ENCODE results near the gene C4orf50.

C4orf50 gene

DNA sequence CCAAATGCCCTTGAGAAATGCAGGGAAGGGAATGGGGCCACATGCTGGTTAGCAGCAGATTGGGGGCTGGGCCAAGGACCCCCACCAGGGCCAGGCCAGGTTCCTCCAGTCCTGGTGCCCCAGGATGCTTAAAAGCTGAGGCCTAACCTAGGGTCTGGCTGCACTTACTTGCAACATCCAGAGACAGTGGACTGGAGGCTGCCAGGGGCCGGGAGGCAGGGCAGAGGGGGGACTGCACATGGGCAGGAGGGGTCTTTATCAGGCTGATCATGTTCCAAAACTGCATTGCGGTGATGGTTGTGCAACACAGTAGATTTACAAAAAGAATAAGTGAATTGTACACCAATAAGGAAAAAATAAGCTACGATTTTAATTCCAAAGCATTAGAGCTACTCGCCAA lies 36.8 kb upstream of the C4orf50 start:
- Histone ChIP-seq H3K36me3 (ENCODE audit: control insufficient read depth, insufficient read depth, low read length) (no peaks in the 10 kb centered on the region), H3K4me3 (ENCODE audit: extremely low read depth, insufficient read depth, low read length, poor library complexity, severe bottlenecking) (no peak overlapping the region), H3K9me3 (ENCODE audit: control insufficient read depth, low read length) (peaks cover 31% of the 10 kb centered on the region), H3K27ac (ENCODE audit: low read depth, low read length, severe bottlenecking) (no peak overlapping the region), H3K4me1 (ENCODE audit: control insufficient read depth, insufficient read depth, low read length, poor library complexity, severe bottlenecking) (no peaks in the 10 kb centered on the region)
- WGBS, 2 experiments (ENCODE audit: insufficient coverage in 2 of 2), result 94 to 100% methylated on average over 2 to 3 of the region's 4 CpGs

DNA sequence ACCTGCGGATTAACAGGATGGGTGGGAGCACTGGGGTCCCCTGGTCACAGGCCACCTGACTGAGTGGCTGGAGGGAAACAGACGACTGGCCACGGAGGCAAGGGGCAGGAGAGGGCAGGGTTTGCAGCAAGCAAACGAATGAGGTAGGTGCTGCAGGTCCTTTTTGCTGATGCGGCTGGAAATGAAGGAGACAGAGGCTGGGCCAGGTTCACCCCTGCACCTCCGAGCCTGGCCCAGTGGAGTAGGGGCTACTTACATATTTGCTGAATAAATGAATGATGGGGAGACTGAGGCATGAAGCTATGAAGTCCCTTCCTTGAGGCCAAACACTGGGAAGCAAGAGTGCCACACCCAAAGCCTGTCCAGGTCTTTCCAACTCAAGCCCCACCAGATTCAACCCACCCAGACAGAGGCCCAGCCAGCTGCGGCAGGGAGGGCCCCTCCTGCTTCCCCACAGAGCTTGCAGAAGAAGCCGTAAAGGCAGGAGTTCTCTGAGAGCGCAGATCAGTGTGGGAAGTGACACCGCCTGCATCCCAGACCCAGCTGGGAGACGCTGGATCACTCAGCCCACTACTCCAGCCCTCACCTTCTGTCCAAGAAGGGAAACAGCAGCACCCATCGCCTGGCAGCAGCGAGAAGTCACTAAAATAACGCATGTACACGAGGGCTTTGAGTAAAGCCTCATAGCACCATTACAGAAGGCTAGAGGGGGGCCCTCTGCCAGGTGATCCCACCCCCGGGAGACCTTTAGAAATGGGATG lies 36.1 kb upstream of the C4orf50 start:
- H3K36me3 ChIP-seq (ENCODE audit: control insufficient read depth, insufficient read depth, low read length), result no peaks in the 10 kb centered on the region
- WGBS, 2 experiments (ENCODE audit: insufficient coverage in 2 of 2), result 84 to 95% methylated on average over 7 to 13 of the region's 16 CpGs
- no peak overlapping the region for H3K4me3 ChIP-seq (ENCODE audit: extremely low read depth, insufficient read depth, low read length, poor library complexity, severe bottlenecking)
- H3K27ac ChIP-seq (ENCODE audit: low read depth, low read length, severe bottlenecking), result no peak overlapping the region
- no peaks in the 10 kb centered on the region for H3K4me1 ChIP-seq (ENCODE audit: control insufficient read depth, insufficient read depth, low read length, poor library complexity, severe bottlenecking)
- H3K9me3 ChIP-seq (ENCODE audit: control insufficient read depth, low read length), result peaks cover 25% of the 10 kb centered on the region

DNA sequence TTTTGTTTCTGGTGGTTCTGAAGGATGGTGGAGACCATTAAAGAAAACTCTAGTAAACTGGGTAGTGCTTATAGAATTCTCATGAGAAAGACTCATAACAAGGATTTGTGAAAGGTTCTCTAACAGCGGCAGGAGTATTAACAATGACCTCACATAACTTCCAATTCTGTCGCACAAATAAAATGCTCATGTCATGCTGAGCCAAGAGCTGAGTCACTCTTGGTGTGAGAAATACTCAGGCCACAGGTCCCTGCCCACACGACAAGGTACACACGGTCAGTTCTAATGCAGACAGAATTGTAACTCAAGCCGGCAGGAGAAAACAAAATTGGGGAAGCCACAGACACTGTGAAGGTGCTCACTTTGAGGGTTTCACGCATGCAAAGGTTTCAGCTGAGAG lies 34.4 kb upstream of the C4orf50 start:
- WGBS, 2 experiments (ENCODE audit: insufficient coverage in 2 of 2), result 67 to 76% methylated on average over 6 of the region's 6 CpGs
- Histone ChIP-seq H3K4me1 (ENCODE audit: control insufficient read depth, insufficient read depth, low read length, poor library complexity, severe bottlenecking) (no peaks in the 10 kb centered on the region), H3K4me3 (ENCODE audit: extremely low read depth, insufficient read depth, low read length, poor library complexity, severe bottlenecking) (no peak overlapping the region), H3K36me3 (ENCODE audit: control insufficient read depth, insufficient read depth, low read length) (no peaks in the 10 kb centered on the region), H3K27ac (ENCODE audit: low read depth, low read length, severe bottlenecking) (no peak overlapping the region), H3K9me3 (ENCODE audit: control insufficient read depth, low read length) (peaks cover 8% of the 10 kb centered on the region)

DNA sequence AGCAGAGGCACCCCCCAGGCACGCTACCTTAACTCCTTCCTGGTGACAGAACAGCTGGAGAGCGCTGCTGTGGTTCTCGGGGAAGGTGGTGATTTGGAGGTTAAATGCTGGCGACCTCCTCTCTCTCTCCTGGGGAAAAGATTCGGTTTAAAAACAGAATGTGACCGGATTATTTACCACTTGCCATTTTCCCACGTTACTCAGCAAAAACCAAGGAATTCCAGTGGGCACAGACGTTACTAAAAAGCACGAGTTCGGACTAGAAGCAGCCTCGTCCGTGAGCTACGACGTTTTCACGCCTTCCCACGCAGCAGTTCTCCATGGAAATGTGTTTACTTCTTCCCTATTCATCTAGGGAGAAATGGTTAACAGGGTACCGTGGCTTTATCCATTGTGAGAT lies 32.3 kb upstream of the C4orf50 start:
- no peaks in the 10 kb centered on the region for H3K9me3 ChIP-seq (ENCODE audit: control insufficient read depth, low read length)
- 87 to 90% methylated on average over 14 to 17 of the region's 17 CpGs for WGBS, 2 experiments (ENCODE audit: insufficient coverage in 2 of 2)
- no peak overlapping the region for H3K4me3 ChIP-seq (ENCODE audit: extremely low read depth, insufficient read depth, low read length, poor library complexity, severe bottlenecking)
- H3K27ac ChIP-seq (ENCODE audit: low read depth, low read length, severe bottlenecking), result no peak overlapping the region
- no peaks in the 10 kb centered on the region for H3K4me1 ChIP-seq (ENCODE audit: control insufficient read depth, insufficient read depth, low read length, poor library complexity, severe bottlenecking)
- H3K36me3 ChIP-seq (ENCODE audit: control insufficient read depth, insufficient read depth, low read length), result no peaks in the 10 kb centered on the region

DNA sequence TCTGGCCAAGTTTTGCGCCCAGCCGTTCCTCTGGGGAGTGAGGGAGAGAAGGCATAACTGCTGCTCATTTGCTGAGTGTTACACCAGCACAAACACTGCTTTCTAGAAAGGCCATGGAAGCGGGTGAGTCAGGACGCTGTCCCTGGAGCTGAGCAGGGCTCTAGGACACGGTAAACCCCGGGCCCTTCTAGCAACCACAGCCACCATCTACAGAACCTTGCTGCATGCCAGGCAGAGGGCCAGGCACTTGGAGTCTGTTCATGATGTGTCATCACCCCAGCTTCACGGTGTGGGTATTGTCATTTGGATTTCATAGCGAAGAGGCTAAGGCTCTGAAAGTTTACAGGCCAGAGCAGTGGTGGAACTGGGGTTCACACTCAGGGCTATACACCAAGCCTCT lies 31.8 kb upstream of the C4orf50 start:
- Histone ChIP-seq H3K4me3 (ENCODE audit: extremely low read depth, insufficient read depth, low read length, poor library complexity, severe bottlenecking) (no peak overlapping the region), H3K27ac (ENCODE audit: low read depth, low read length, severe bottlenecking) (no peak overlapping the region), H3K9me3 (ENCODE audit: control insufficient read depth, low read length) (no peaks in the 10 kb centered on the region), H3K36me3 (ENCODE audit: control insufficient read depth, insufficient read depth, low read length) (no peaks in the 10 kb centered on the region), H3K4me1 (ENCODE audit: control insufficient read depth, insufficient read depth, low read length, poor library complexity, severe bottlenecking) (no peaks in the 10 kb centered on the region)
- WGBS, 2 experiments (ENCODE audit: insufficient coverage in 2 of 2), result 82 to 86% methylated on average over 4 to 7 of the region's 8 CpGs

DNA sequence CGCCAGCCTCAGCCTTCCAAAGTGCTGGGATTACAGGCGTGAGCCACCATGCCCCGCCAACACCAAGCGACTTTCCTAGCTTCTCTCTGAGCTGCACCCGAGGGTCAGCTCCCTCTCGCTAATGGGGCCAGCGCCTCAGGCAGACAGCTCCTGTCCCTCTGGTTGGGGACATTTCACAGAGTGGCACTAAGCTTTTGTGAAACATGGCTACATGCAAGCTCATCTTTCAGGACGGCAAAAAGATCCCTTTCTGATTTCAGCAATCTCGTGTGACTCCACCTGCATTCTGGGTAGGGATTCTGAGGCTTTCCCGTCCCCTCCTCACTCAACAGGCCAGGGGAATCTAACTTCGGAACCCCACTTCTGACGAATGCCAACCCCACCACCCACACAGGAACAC lies 31.0 kb upstream of the C4orf50 start:
- Histone ChIP-seq H3K9me3 (ENCODE audit: control insufficient read depth, low read length) (no peaks in the 10 kb centered on the region), H3K36me3 (ENCODE audit: control insufficient read depth, insufficient read depth, low read length) (no peaks in the 10 kb centered on the region), H3K4me1 (ENCODE audit: control insufficient read depth, insufficient read depth, low read length, poor library complexity, severe bottlenecking) (no peaks in the 10 kb centered on the region), H3K27ac (ENCODE audit: low read depth, low read length, severe bottlenecking) (no peak overlapping the region), H3K4me3 (ENCODE audit: extremely low read depth, insufficient read depth, low read length, poor library complexity, severe bottlenecking) (no peak overlapping the region)
- WGBS, 2 experiments (ENCODE audit: insufficient coverage in 2 of 2), result 92% methylated on average over 9 to 12 of the region's 12 CpGs

DNA sequence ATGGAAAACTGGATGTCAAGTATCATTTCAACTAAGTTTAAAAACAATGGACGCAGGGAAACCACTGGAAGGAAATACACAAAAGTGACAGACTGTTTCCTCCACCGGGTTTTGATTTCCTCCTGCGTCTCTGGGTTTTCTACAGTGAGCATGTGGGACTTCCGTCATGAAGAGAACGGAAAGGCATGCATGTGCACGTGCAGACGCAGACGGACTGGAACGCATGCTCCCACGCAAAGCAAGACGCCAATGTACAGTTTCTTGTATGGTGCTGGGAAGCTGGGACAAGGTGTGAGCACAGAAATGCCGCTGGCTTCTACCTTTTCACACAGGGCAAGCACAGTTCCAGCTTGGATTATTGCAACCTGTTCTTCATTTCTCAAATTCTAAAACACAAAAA lies 30.3 kb upstream of the C4orf50 start:
- Histone ChIP-seq H3K4me3 (ENCODE audit: extremely low read depth, insufficient read depth, low read length, poor library complexity, severe bottlenecking) (no peak overlapping the region), H3K9me3 (ENCODE audit: control insufficient read depth, low read length) (no peaks in the 10 kb centered on the region), H3K4me1 (ENCODE audit: control insufficient read depth, insufficient read depth, low read length, poor library complexity, severe bottlenecking) (no peaks in the 10 kb centered on the region), H3K36me3 (ENCODE audit: control insufficient read depth, insufficient read depth, low read length) (no peaks in the 10 kb centered on the region), H3K27ac (ENCODE audit: low read depth, low read length, severe bottlenecking) (no peak overlapping the region)
- WGBS, 2 experiments (ENCODE audit: insufficient coverage in 2 of 2), result 90 to 95% methylated on average over 10 to 12 of the region's 12 CpGs

DNA sequence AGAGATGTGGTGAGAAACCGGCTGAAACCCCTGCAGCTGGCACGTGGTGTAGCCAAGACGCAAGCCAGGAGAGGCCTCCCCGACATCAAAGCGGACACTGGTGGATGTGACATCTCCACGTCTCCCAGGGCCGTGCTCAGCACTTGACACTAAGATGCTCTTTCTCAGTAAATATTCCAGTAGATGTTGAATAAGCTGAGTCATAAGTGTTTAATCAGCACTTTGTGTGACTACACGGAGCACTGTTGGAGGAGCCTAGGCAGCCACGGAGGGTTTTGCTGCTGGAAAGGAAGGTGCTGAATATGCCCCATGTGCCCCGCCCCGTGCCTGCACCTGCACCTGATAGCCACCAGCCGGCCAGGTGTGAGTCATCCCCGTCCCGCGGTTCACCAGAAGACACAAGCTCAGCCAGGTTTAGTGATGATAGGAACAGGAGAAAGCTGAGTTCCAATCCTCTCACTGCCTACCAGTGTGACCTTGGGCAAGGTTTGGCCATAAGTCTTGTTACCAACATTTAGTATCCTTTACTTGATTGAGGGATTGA lies 29.0 kb upstream of the C4orf50 start:
- WGBS, 2 experiments (ENCODE audit: insufficient coverage in 2 of 2), result 89 to 95% methylated on average over 8 of the region's 15 CpGs
- H3K4me1 ChIP-seq (ENCODE audit: control insufficient read depth, insufficient read depth, low read length, poor library complexity, severe bottlenecking), result no peaks in the 10 kb centered on the region
- H3K4me3 ChIP-seq (ENCODE audit: extremely low read depth, insufficient read depth, low read length, poor library complexity, severe bottlenecking), result no peak overlapping the region
- H3K9me3 ChIP-seq (ENCODE audit: control insufficient read depth, low read length), result no peaks in the 10 kb centered on the region
- H3K27ac ChIP-seq (ENCODE audit: low read depth, low read length, severe bottlenecking), result no peak overlapping the region
- H3K36me3 ChIP-seq (ENCODE audit: control insufficient read depth, insufficient read depth, low read length), result no peaks in the 10 kb centered on the region

DNA sequence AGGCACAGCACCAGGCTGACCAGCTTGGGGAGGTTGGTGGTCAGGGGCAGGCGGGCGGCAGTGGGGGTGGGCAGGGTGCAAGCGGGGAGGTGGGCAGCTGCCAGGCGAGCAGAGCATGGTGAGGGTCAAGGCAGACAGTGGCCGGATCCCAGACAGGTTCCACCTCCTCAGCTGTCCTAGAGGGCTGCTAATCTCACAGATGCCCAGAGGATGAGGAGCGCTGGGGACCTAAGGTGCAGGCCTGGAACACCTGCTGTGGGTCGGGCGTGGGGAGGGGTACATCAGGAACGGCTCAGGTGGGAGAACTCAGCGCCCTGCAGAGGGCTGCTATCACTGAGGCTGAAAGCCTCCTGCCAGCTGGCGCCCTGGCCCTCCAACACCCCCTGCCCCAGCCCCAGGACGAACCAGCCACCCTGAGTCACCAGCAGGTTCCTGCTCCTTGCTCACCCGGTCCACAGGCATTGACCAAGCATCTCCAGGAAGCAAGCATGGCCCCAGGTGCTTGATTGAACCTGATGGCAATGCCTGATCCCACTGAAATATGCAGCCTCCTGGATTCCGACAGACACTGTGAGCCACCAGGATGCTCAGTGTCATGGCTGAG lies 28.4 kb upstream of the C4orf50 start:
- H3K27ac ChIP-seq (ENCODE audit: low read depth, low read length, severe bottlenecking), result no peak overlapping the region
- H3K4me3 ChIP-seq (ENCODE audit: extremely low read depth, insufficient read depth, low read length, poor library complexity, severe bottlenecking), result no peak overlapping the region
- H3K9me3 ChIP-seq (ENCODE audit: control insufficient read depth, low read length), result no peaks in the 10 kb centered on the region
- WGBS, 2 experiments (ENCODE audit: insufficient coverage in 2 of 2), result 92 to 93% methylated on average over 12 to 14 of the region's 14 CpGs
- no peaks in the 10 kb centered on the region for H3K36me3 ChIP-seq (ENCODE audit: control insufficient read depth, insufficient read depth, low read length)
- H3K4me1 ChIP-seq (ENCODE audit: control insufficient read depth, insufficient read depth, low read length, poor library complexity, severe bottlenecking), result no peaks in the 10 kb centered on the region

DNA sequence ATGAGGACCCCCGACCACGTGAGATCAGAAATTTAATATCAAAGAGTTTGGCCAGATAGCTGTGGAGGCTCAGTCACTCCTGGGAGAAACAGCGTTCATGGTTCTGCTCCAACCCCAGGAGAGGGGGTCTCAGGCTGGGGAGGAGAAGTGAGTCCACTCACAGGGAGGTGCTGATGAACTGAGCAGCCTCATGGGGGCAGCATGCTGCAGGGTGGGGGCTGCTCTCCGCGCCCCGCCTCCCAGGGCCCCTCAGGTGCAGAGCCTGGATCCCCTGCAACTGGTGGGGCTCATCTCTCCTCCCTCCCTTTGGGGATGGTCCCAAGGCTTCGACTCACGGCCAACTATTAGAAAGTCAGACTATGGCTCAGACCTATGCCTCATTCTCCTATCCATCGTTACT lies 26.6 kb upstream of the C4orf50 start:
- Histone ChIP-seq H3K4me1 (ENCODE audit: control insufficient read depth, insufficient read depth, low read length, poor library complexity, severe bottlenecking) (no peaks in the 10 kb centered on the region), H3K4me3 (ENCODE audit: extremely low read depth, insufficient read depth, low read length, poor library complexity, severe bottlenecking) (no peak overlapping the region), H3K36me3 (ENCODE audit: control insufficient read depth, insufficient read depth, low read length) (no peaks in the 10 kb centered on the region), H3K27ac (ENCODE audit: low read depth, low read length, severe bottlenecking) (no peak overlapping the region), H3K9me3 (ENCODE audit: control insufficient read depth, low read length) (no peaks in the 10 kb centered on the region)
- 40 to 68% methylated on average over 6 to 8 of the region's 9 CpGs for WGBS, 2 experiments (ENCODE audit: insufficient coverage in 2 of 2)

DNA sequence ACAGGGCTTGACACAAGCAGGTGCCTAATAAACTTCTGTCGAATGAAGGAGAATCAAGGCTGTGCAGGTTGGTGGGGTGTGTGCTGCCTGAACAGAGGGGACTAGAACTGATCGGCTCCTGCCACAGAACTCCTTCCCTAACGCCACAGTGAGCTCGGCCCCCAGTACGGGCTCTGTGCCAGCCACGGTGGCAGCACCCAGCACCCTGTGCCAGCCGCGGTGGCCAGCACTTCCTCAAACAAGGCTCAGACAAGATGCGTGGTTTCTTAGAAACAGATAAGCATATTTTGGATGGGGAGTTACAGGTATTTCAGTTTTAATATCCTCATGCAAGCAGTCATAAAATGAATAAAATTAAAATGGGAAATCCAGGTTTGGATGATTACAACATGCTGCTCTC lies 26.0 kb upstream of the C4orf50 start:
- H3K4me3 ChIP-seq (ENCODE audit: extremely low read depth, insufficient read depth, low read length, poor library complexity, severe bottlenecking), result no peak overlapping the region
- no peaks in the 10 kb centered on the region for H3K4me1 ChIP-seq (ENCODE audit: control insufficient read depth, insufficient read depth, low read length, poor library complexity, severe bottlenecking)
- WGBS, 2 experiments (ENCODE audit: insufficient coverage in 2 of 2), result 90 to 97% methylated on average over 6 to 8 of the region's 9 CpGs
- H3K36me3 ChIP-seq (ENCODE audit: control insufficient read depth, insufficient read depth, low read length), result no peaks in the 10 kb centered on the region
- no peaks in the 10 kb centered on the region for H3K9me3 ChIP-seq (ENCODE audit: control insufficient read depth, low read length)
- H3K27ac ChIP-seq (ENCODE audit: low read depth, low read length, severe bottlenecking), result no peak overlapping the region

Data from mesodermal cell (in vitro differentiated cells).